AG09309 (cell line): ENCODE data around the gene BTNL2.

Experiments
- DNase-seq: peaks from one replicate; pipeline ENCODE4 v3.0.0-alpha.2; 2010; ENCODE audit warnings: low read depth
- H3K4me3 ChIP-seq: 2 replicates; pipeline ENCODE4 v1.5.1; 2011; ENCODE audit warnings: mild to moderate bottlenecking, low read depth, low read length, moderate library complexity; ENCODE audit not compliant: control insufficient read depth
- TF ChIP-seq, protein P1 (sequence below): IDR thresholded peaks from 2 replicates; pipeline ENCODE4 v1.5.1; 2011; ENCODE audit warnings: mild to moderate bottlenecking, low read depth, low read length, inconsistent platforms; ENCODE audit not compliant: insufficient read depth, control insufficient read depth; ENCODE audit errors: missing control alignments

BTNL2 gene, protein sequence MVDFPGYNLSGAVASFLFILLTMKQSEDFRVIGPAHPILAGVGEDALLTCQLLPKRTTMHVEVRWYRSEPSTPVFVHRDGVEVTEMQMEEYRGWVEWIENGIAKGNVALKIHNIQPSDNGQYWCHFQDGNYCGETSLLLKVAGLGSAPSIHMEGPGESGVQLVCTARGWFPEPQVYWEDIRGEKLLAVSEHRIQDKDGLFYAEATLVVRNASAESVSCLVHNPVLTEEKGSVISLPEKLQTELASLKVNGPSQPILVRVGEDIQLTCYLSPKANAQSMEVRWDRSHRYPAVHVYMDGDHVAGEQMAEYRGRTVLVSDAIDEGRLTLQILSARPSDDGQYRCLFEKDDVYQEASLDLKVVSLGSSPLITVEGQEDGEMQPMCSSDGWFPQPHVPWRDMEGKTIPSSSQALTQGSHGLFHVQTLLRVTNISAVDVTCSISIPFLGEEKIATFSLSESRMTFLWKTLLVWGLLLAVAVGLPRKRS

DNA sequence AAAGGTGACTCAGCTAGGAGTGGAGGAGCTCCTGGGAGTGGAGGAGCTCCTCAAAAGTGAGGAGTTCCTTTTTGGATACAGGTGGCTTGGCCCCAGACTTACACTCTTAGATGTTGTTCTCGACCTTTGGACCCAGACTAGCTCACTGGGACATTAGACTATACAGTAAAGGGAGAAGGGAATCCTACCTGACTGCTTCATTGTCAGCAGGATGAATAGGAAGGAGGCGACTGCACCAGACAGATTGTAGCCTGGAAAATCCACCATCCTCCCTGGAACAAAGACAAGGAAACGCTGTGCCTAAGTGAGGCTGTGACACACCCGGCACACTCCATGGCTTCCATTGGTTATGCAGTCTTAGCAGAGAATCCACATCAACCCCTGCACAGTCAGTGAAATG, at the start of gene BTNL2:
BTNL2 (minus strand) TSS at position 325 of the 400 bp plus-strand sequence; CDS start at position 267, 58 bp downstream.
- H3K4me3 ChIP-seq: no peak within 1 kb of the TSS
- no peak for DNase-seq
- TF ChIP-seq, protein P1, sequence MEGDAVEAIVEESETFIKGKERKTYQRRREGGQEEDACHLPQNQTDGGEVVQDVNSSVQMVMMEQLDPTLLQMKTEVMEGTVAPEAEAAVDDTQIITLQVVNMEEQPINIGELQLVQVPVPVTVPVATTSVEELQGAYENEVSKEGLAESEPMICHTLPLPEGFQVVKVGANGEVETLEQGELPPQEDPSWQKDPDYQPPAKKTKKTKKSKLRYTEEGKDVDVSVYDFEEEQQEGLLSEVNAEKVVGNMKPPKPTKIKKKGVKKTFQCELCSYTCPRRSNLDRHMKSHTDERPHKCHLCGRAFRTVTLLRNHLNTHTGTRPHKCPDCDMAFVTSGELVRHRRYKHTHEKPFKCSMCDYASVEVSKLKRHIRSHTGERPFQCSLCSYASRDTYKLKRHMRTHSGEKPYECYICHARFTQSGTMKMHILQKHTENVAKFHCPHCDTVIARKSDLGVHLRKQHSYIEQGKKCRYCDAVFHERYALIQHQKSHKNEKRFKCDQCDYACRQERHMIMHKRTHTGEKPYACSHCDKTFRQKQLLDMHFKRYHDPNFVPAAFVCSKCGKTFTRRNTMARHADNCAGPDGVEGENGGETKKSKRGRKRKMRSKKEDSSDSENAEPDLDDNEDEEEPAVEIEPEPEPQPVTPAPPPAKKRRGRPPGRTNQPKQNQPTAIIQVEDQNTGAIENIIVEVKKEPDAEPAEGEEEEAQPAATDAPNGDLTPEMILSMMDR: no peak

DNA sequence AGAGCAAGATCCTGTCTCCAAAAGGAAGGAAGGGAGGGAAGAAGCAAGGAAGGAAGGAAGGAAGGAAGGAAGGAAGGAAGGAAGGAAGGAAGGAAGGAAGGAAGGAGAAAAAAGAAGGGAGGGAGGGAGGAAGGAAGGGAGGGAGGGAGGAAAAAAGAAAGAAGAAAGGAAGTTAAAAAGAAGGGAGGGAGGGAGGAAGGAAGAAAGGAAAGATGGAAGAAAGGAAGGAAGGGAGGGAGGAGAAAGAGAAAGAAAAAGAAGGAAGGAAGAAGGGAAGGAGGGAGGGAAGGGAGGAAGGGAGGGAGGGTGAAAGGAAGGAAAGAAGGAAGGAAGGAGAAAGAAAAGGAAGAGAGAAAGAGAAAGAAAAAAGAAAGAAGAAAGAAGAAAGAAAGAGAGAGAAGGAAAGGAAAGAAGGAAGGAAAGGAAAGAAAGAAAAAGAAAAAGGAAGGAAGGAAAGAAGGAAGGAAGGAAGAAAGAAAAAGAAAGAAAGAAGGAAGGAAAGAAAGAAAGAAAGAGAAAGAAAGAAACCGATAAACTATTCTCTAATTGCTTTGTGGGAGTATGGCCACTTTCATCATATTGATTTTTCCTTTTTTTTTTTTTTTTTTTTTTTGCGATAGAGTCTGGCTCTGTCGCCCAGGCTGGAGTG, 42.2 kb upstream of the BTNL2 start:
- DNase-seq: no peak
- TF ChIP-seq, protein P1: no peak
- no peak overlapping the region for H3K4me3 ChIP-seq

DNA sequence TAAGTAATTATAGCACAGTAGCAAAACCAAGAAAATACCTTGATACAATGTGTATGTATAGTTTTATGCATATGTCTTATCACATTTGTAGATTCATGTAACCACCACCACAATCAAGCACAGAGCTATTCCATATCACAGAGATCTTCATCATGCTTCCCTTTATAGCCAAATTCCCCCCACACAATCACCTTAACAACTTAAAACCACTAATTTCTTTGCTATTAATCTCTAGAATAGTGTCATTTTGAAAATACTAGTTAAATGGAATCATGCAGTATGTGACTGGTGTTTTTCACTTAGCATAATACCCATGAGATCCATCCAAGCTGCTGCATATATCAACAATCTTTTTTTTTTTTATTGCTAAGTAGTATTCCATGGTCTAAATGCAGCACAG, 41.0 kb upstream of the BTNL2 start:
- DNase-seq: no peak
- H3K4me3 ChIP-seq: no peak overlapping the region
- TF ChIP-seq, protein P1: no peak

DNA sequence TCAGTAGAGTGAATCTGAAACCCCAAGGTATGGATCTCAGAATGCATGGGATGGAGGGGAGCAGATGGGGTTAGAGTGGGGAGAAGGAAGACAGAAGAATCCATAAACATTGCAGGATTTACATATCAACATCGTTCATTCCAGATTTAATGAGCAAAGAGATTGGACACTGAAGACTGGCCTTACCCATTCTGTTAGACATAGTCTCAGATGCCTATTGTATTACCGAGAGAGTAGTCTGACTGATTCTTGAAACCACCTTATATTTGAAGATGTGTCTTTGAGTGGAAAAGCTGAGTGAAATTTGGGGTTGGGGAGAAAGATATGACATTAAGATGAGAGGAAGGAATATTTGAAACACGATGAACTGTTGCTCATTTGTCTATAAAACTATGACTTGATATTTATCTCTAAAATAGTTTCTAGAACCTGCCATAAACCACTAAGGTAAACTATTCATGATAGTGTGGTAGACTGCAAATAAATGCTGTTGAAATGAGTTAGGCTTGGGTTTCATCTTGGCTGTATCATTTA, 38.4 kb upstream of the BTNL2 start:
- TF ChIP-seq, protein P1: no peak
- no peak for DNase-seq
- no peak overlapping the region for H3K4me3 ChIP-seq

DNA sequence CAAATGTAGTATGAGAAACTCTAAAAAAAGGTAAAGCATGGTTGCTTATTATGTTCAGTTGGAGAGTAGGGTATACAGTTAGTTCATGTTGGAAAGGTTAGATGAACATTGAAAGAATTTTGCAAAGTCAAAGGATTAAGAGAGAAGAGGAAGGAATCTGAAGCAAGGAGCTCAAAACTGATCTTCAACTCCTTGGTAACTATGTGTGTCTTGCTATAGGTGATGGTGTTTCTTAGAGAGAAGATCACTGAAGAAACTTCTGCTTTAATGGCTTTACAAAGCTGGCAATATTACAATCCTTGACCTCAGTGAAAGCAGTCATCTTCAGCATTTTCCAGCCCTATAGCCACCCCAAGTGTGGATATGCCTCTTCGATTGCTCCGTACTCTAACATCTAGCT, 37.5 kb upstream of the BTNL2 start:
- DNase-seq: no peak
- H3K4me3 ChIP-seq: no peak overlapping the region
- TF ChIP-seq, protein P1: no peak

DNA sequence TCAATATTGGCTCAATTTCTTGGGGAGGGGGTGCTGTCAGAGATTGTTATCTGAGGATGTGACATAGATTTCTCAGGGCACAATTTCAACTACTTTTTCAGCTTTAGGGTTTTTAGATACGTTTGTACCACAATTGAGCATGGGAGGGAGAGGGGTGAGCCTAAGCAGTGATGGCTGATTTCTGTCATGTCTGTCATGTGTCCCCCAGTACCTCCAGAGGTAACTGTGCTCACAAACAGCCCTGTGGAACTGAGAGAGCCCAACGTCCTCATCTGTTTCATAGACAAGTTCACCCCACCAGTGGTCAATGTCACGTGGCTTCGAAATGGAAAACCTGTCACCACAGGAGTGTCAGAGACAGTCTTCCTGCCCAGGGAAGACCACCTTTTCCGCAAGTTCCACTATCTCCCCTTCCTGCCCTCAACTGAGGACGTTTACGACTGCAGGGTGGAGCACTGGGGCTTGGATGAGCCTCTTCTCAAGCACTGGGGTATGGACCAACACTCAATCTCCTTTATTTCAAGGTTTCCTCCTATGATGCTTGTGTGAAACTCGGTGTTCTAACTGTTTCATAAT, 36.1 kb upstream of the BTNL2 start:
- TF ChIP-seq, protein P1: no peak
- no peak overlapping the region for H3K4me3 ChIP-seq
- DNase-seq: no peak
